H7 (cell line): ENCODE data around the gene ERC1. TPM values are rescaled to one million over a fixed set of nuclear protein-coding genes. Genes with fewer than 3 reads are reported as not detected.
"Not testable (repeated sequence)": the region's sequence is repeated elsewhere in the genome, so short reads cannot be mapped to it uniquely, and the experiment has no call there.

Experiments
- DNase-seq: peaks from one replicate; pipeline ENCODE4 v3.0.0; 2012
- H3K27me3 ChIP-seq: 2 replicates; pipeline ENCODE4 v1.6.0; 2011; ENCODE audit warnings: mild to moderate bottlenecking, low read length; ENCODE audit not compliant: control insufficient read depth, insufficient read depth
- H3K36me3 ChIP-seq: replicated peaks from 2 replicates; pipeline ENCODE4 v1.5.1; 2011; ENCODE audit warnings: low read length; ENCODE audit not compliant: control insufficient read depth, insufficient read depth
- H3K4me3 ChIP-seq: 2 replicates; pipeline ENCODE4 v1.5.1; 2011; ENCODE audit warnings: low read depth, mild to moderate bottlenecking, control low read depth, low read length, moderate library complexity; ENCODE audit not compliant: insufficient read depth
- total RNA-seq: library from RNA; depleted of rRNA; stranded (reverse); fragments of >200 nt; shearing (Covaris generic); gene quantifications from 2 replicates; pipeline ENCODE4 v1.2.3, GENCODE V29; 2014

ERC1 gene
- total RNA-seq, 1 experiment from 2014 or later: 10.3 TPM

- Histone ChIP-seq H3K36me3 (peaks cover 4% of the 10 kb centered on the region), H3K4me3 (no peak overlapping the region)
- DNase-seq: no peak
Observed at GRCh38 chr12:1030779-1031178, 39.8 kb downstream of the ERC1 start.

GRCh38 chr12:1034243-1034642 lies 43.2 kb downstream of the ERC1 start:
- Histone ChIP-seq H3K4me3 (no peak overlapping the region), H3K27me3 (no peaks in the 10 kb centered on the region), H3K36me3 (no peaks in the 10 kb centered on the region)
- DNase-seq: no peak

More at GRCh38 chr12:1030779-1031178, 39.8 kb downstream of the ERC1 start:
- no peaks in the 10 kb centered on the region for H3K27me3 ChIP-seq

GRCh38 chr12:1034751-1035457 lies 43.9 kb downstream of the ERC1 start:
- no peaks in the 10 kb centered on the region for H3K36me3 ChIP-seq
- no peaks in the 10 kb centered on the region for H3K27me3 ChIP-seq
- no peak overlapping the region for H3K4me3 ChIP-seq
- DNase-seq: no peak

- DNase-seq: no peak
- Histone ChIP-seq H3K36me3 (no peaks in the 10 kb centered on the region), H3K4me3 (no peak overlapping the region), H3K27me3 (no peaks in the 10 kb centered on the region)
Observed at GRCh38 chr12:1041478-1041877, 50.5 kb downstream of the ERC1 start.

GRCh38 chr12:1044199-1044598 lies 53.2 kb downstream of the ERC1 start:
- H3K4me3 ChIP-seq: no peak overlapping the region
- DNase-seq: no peak
- no peaks in the 10 kb centered on the region for H3K27me3 ChIP-seq
- no peaks in the 10 kb centered on the region for H3K36me3 ChIP-seq

GRCh38 chr12:1044696-1045095 lies 53.7 kb downstream of the ERC1 start:
- no peak for DNase-seq

GRCh38 chr12:1046727-1047126 lies 55.7 kb downstream of the ERC1 start:
- Histone ChIP-seq H3K27me3 (no peaks in the 10 kb centered on the region), H3K4me3 (no peak overlapping the region), H3K36me3 (no peaks in the 10 kb centered on the region)
- no peak for DNase-seq

More at GRCh38 chr12:1044696-1045095, 53.7 kb downstream of the ERC1 start:
- Histone ChIP-seq H3K36me3 (no peaks in the 10 kb centered on the region), H3K4me3 (no peak overlapping the region), H3K27me3 (no peaks in the 10 kb centered on the region)

GRCh38 chr12:1047898-1048660 lies 57.1 kb downstream of the ERC1 start:
- no peak for DNase-seq
- no peaks in the 10 kb centered on the region for H3K27me3 ChIP-seq
- H3K4me3 ChIP-seq: no peak overlapping the region
- H3K36me3 ChIP-seq: no peaks in the 10 kb centered on the region

GRCh38 chr12:1050059-1050707 lies 59.2 kb downstream of the ERC1 start:
- H3K36me3 ChIP-seq: no peaks in the 10 kb centered on the region
- no peak overlapping the region for H3K4me3 ChIP-seq
- DNase-seq: no peak
- no peaks in the 10 kb centered on the region for H3K27me3 ChIP-seq

GRCh38 chr12:1051672-1052071 lies 60.6 kb downstream of the ERC1 start:
- DNase-seq, H3K27me3 ChIP-seq, H3K36me3 ChIP-seq, H3K4me3 ChIP-seq: not testable (repeated sequence)

- DNase-seq: no peak
- Histone ChIP-seq H3K36me3 (no peaks in the 10 kb centered on the region), H3K4me3 (no peak overlapping the region), H3K27me3 (no peaks in the 10 kb centered on the region)
Observed at GRCh38 chr12:1053690-1054089, 62.7 kb downstream of the ERC1 start.

- no peak for DNase-seq
- no peak overlapping the region for H3K4me3 ChIP-seq
- no peaks in the 10 kb centered on the region for H3K36me3 ChIP-seq
- no peaks in the 10 kb centered on the region for H3K27me3 ChIP-seq
Observed at GRCh38 chr12:1054117-1054870, 63.3 kb downstream of the ERC1 start.

- no peak for DNase-seq
- no peak overlapping the region for H3K4me3 ChIP-seq
- no peaks in the 10 kb centered on the region for H3K27me3 ChIP-seq
- no peaks in the 10 kb centered on the region for H3K36me3 ChIP-seq
Observed at GRCh38 chr12:1056390-1056789, 65.4 kb downstream of the ERC1 start.

- DNase-seq: no peak
- Histone ChIP-seq H3K36me3 (no peaks in the 10 kb centered on the region), H3K4me3 (no peak overlapping the region), H3K27me3 (no peaks in the 10 kb centered on the region)
Observed at GRCh38 chr12:1058423-1058822, 67.4 kb downstream of the ERC1 start.
